Fibroblast of villous mesenchyme (primary cell): ENCODE data around the gene CAMKV. TPM values are rescaled to one million over a fixed set of nuclear protein-coding genes. Genes with fewer than 3 reads are reported as not detected.
"Not testable (repeated sequence)": the region's sequence is repeated elsewhere in the genome, so short reads cannot be mapped to it uniquely, and the experiment has no call there.

Source experiments
- DNase-seq: peaks from one replicate; pipeline ENCODE4 v3.0.0-alpha.2; 2010; ENCODE audit warnings: low read depth
- H3K4me3 ChIP-seq: 2 replicates; pipeline ENCODE4 v1.5.1; 2011; ENCODE audit warnings: low read depth, mild to moderate bottlenecking, low read length
- CTCF ChIP-seq: IDR thresholded peaks from 2 replicates; pipeline ENCODE4 v1.5.1; 2012; ENCODE audit warnings: low read depth, mild to moderate bottlenecking, low read length; ENCODE audit not compliant: insufficient read depth
- total RNA-seq: library from RNA; depleted of rRNA; stranded (reverse); fragments of >200 nt; gene quantifications from 2 replicates; pipeline ENCODE4 v1.2.3, GENCODE V29; 2012

CAMKV gene
- not detected in 2 replicates for total RNA-seq

GRCh38 chr3:49869525-49870126 lies at the start of gene CAMKV:
TSS of gene CAMKV (minus strand) at chr3:49869906. CDS start at chr3:49862388, 7,518 bp downstream.
- DNase-seq = no peak
- TF ChIP-seq CTCF = no peak
- peak within 1 kb of the TSS; percentile 15 for H3K4me3 ChIP-seq

GRCh38 chr3:49917806-49918590 lies 48.3 kb upstream of the CAMKV start:
- not testable (repeated sequence) for DNase-seq

GRCh38 chr3:49916686-49917085 lies 47.0 kb upstream of the CAMKV start:
- H3K4me3 ChIP-seq = no peak overlapping the region
- no peak for TF ChIP-seq CTCF
- peak; percentile 58 for DNase-seq

More at GRCh38 chr3:49917806-49918590, 48.3 kb upstream of the CAMKV start:
- H3K4me3 ChIP-seq = not testable (repeated sequence)

GRCh38 chr3:49914906-49915305 lies 45.2 kb upstream of the CAMKV start:
- no peak for TF ChIP-seq CTCF
- no peak overlapping the region for H3K4me3 ChIP-seq
- peak; percentile 71 for DNase-seq

- H3K4me3 ChIP-seq = no peak overlapping the region
- DNase-seq = no peak
- TF ChIP-seq CTCF = no peak
Observed at GRCh38 chr3:49912881-49913281, 43.2 kb upstream of the CAMKV start.

- DNase-seq = no peak
- H3K4me3 ChIP-seq = no peak overlapping the region
- TF ChIP-seq CTCF = no peak
Observed at GRCh38 chr3:49911611-49912010, 41.9 kb upstream of the CAMKV start.

GRCh38 chr3:49911124-49911420 lies 41.4 kb upstream of the CAMKV start:
- no peak overlapping the region for H3K4me3 ChIP-seq
- no peak for TF ChIP-seq CTCF
- DNase-seq = no peak
